Fibroblast of lung (primary cell): ENCODE results near the gene CD82. TPM values are rescaled to one million over a fixed set of nuclear protein-coding genes. Genes with fewer than 3 reads are reported as not detected.

Experiments
- DNase-seq, 2 donors: peaks; one replicate each; pipeline versions ENCODE4 v3.0.0 to v3.0.0-alpha.2; 2010; ENCODE audit warnings: low read depth in 2 of 2
- H2AFZ ChIP-seq: 2 replicates; pipeline ENCODE4 v1.5.1; 2012; ENCODE audit warnings: low read length, control low read depth, inconsistent platforms
- H3K27ac ChIP-seq: 2 replicates; pipeline ENCODE4 v1.5.1; 2011; ENCODE audit warnings: low read length, control low read depth; ENCODE audit not compliant: insufficient read depth
- H3K27me3 ChIP-seq: 2 replicates; pipeline ENCODE4 v1.5.1; 2011; ENCODE audit warnings: mild to moderate bottlenecking, low read length; ENCODE audit not compliant: control insufficient read depth, insufficient read depth
- H3K36me3 ChIP-seq: 2 replicates; pipeline ENCODE4 v1.5.1; 2011; ENCODE audit warnings: low read length; ENCODE audit not compliant: control insufficient read depth, insufficient read depth
- H3K4me1 ChIP-seq: 2 replicates; pipeline ENCODE4 v1.5.1; 2011; ENCODE audit warnings: low read length; ENCODE audit not compliant: control insufficient read depth, insufficient read depth; ENCODE audit errors: extremely low read depth
- H3K4me2 ChIP-seq: 2 replicates; pipeline ENCODE4 v1.5.1; 2011; ENCODE audit warnings: low read length, control low read depth; ENCODE audit not compliant: insufficient read depth; ENCODE audit errors: extremely low read depth
- H3K4me3 ChIP-seq, 4 experiments: fragments of 200-600 bp in 1 of 4; sonication (generic) in 1 of 4; replicated peaks in 1 of 4; 2 replicates each; pipeline ENCODE4 v1.5.1; 2011 to 2016; ENCODE audit warnings: low read length in 4 of 4, low read depth in 3 of 4, mild to moderate bottlenecking in 3 of 4, control low read depth in 2 of 4, inconsistent platforms in 1 of 4, mixed read lengths in 1 of 4; ENCODE audit not compliant: insufficient read depth in 1 of 4; ENCODE audit errors: control extremely low read depth in 1 of 4
- H3K79me2 ChIP-seq: 2 replicates; pipeline ENCODE4 v1.5.1; 2012; ENCODE audit warnings: mild to moderate bottlenecking, low read length, inconsistent platforms; ENCODE audit not compliant: control insufficient read depth, insufficient read depth
- H3K9ac ChIP-seq: 2 replicates; pipeline ENCODE4 v1.5.1; 2011; ENCODE audit warnings: mild to moderate bottlenecking, low read length, control low read depth; ENCODE audit not compliant: insufficient read depth
- H3K9me3 ChIP-seq: 2 replicates; pipeline ENCODE4 v1.5.1; 2012; ENCODE audit warnings: low read depth, low read length; ENCODE audit not compliant: control insufficient read depth, insufficient read depth
- H4K20me1 ChIP-seq: 2 replicates; pipeline ENCODE4 v1.5.1; 2011; ENCODE audit warnings: low read length; ENCODE audit not compliant: control insufficient read depth, insufficient read depth; ENCODE audit errors: extremely low read depth
- CTCF ChIP-seq, 2 donors: IDR thresholded peaks in 1 of 2; conservative IDR thresholded peaks in 1 of 2; 1 replicate in 1 of 2; 2 replicates in 1 of 2; pipeline ENCODE4 v1.5.1; 2011 to 2012; ENCODE audit warnings: low read length in 2 of 2, control low read depth in 1 of 2, inconsistent platforms in 1 of 2, low read depth in 1 of 2, mild to moderate bottlenecking in 1 of 2
- EZH2 ChIP-seq: IDR thresholded peaks from 2 replicates; pipeline ENCODE4 v1.5.1; 2012; ENCODE audit warnings: low read length, control low read depth, mild to moderate bottlenecking; ENCODE audit errors: missing control alignments
- polyA plus RNA-seq, 2 donors: library from polyadenylated mRNA; depleted of rRNA in 1 of 2; stranded (reverse) in 1 of 2; unstranded in 1 of 2; fragments of >200 nt; gene quantifications; 2 replicates each; pipeline ENCODE4 v1.2.1, GENCODE V29; 2011 to 2012; ENCODE audit warnings: missing spikeins in 1 of 2
- total RNA-seq: library from RNA; depleted of rRNA; stranded (reverse); fragments of >200 nt; gene quantifications from 2 replicates; pipeline ENCODE4 v1.2.1, GENCODE V29; 2014

CD82 gene
- total and polyA plus RNA-seq, 2 donors (not counting 1 experiment from before 2014, with no cell fraction given) = 54.2 to 114 TPM

- Histone ChIP-seq H3K36me3 (no peaks in the 10 kb centered on the region), H4K20me1 (no peaks in the 10 kb centered on the region), H3K4me2 (no peak overlapping the region), H3K79me2 (no peaks in the 10 kb centered on the region), H3K9me3 (no peaks in the 10 kb centered on the region), H2AFZ (no peak overlapping the region), H3K27ac (no peak overlapping the region), H3K27me3 (no peaks in the 10 kb centered on the region), H3K9ac (no peak overlapping the region), H3K4me3 (no peak overlapping the region), H3K4me1 (peaks cover 11% of the 10 kb centered on the region)
- no peak for DNase-seq
- TF ChIP-seq CTCF (conservative IDR thresholded peaks at IDR 0.05 in 1 of 2, IDR thresholded peaks at IDR 0.05 in 1 of 2; ENCODE audit: low read depth in 1 of 2, low read length in 2 of 2) (no peak), EZH2 (no peak)
These were observed 32.0 kb downstream of the CD82 start for GRCh38 chr11:44597358-44598012.

GRCh38 chr11:44598831-44599230 is 33.4 kb downstream of the CD82 start:
- Histone ChIP-seq H2AFZ (no peak overlapping the region), H3K36me3 (no peaks in the 10 kb centered on the region), H3K4me2 (no peak overlapping the region), H3K4me3 (no peak overlapping the region), H4K20me1 (no peaks in the 10 kb centered on the region), H3K27me3 (no peaks in the 10 kb centered on the region), H3K9me3 (no peaks in the 10 kb centered on the region), H3K4me1 (peaks cover 13% of the 10 kb centered on the region), H3K9ac (no peak overlapping the region), H3K79me2 (no peaks in the 10 kb centered on the region), H3K27ac (no peak overlapping the region)
- no peak for DNase-seq
- no peak for TF ChIP-seq CTCF (conservative IDR thresholded peaks at IDR 0.05 in 1 of 2, IDR thresholded peaks at IDR 0.05 in 1 of 2; ENCODE audit: low read depth in 1 of 2, low read length in 2 of 2)
- no peak for TF ChIP-seq EZH2

GRCh38 chr11:44600261-44600660 is 34.8 kb downstream of the CD82 start:
- TF ChIP-seq EZH2 (no peak), CTCF (conservative IDR thresholded peaks at IDR 0.05 in 1 of 2, IDR thresholded peaks at IDR 0.05 in 1 of 2; ENCODE audit: low read depth in 1 of 2, low read length in 2 of 2) (no peak)
- Histone ChIP-seq H3K27me3 (no peaks in the 10 kb centered on the region), H3K27ac (no peak overlapping the region), H3K4me2 (no peak overlapping the region), H3K36me3 (no peaks in the 10 kb centered on the region), H4K20me1 (no peaks in the 10 kb centered on the region), H3K9ac (no peak overlapping the region), H3K79me2 (no peaks in the 10 kb centered on the region), H3K4me1 (peaks cover 14% of the 10 kb centered on the region), H3K4me3 (no peak overlapping the region), H2AFZ (no peak overlapping the region), H3K9me3 (no peaks in the 10 kb centered on the region)
- DNase-seq = no peak
